Measurements from ENCODE around the gene PANX1. TPM values are rescaled to one million over a fixed set of nuclear protein-coding genes. Genes with fewer than 3 reads are reported as not detected.
"Not testable (repeated sequence)": the region's sequence is repeated elsewhere in the genome, so short reads cannot be mapped to it uniquely, and the experiment has no call there.

The PANX1 gene
- polyA plus RNA-seq, 1 of the 3 experiments (the other 2 are of a cell fraction), result 11.1 TPM

DNA sequence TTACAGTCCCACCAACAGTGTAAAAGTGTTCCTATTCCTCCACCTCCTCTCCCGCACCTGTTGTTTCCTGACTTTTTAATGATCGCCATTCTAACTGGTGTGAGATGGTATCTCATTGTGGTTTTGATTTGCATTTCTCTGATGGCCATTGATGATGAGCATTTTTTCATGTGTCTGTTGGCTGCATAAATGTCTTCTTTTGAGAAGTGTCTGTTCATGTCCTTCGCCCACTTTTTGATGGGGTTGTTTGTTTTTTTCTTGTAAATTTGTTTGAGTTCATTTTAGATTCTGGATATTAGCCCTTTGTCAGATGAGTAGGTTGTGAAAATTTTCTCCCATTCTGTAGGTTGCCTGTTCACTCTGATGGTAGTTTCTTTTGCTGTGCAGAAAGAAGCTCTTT lies 28.7 kb downstream of the PANX1 start:
- POLR2A ChIA-PET; H3F3A ChIP-seq (replicated peaks; ENCODE audit: insufficient read depth); H3K9me3 ChIP-seq; H2AFZ ChIP-seq (ENCODE audit: low read depth); H3K4me3 ChIP-seq (ENCODE audit: low read depth in 2 of 2, low read length in 1 of 2); H3K27me3 ChIP-seq (ENCODE audit: insufficient read depth); H3K9me2 ChIP-seq; H3K4me2 ChIP-seq; H3K27ac ChIP-seq (ENCODE audit: low read depth in 2 of 2, low read length in 1 of 2); DNase-seq; CTCF ChIA-PET; H3K36me3 ChIP-seq (replicated peaks in 1 of 2; ENCODE audit: control insufficient read depth in 1 of 2, insufficient read depth in 2 of 2, low read length in 1 of 2); H3K9ac ChIP-seq: not testable (repeated sequence)
- H4K20me1 ChIP-seq (ENCODE audit: insufficient read depth), result peaks cover 21% of the 10 kb centered on the region
- peaks cover 86% of the 10 kb centered on the region; the same call in 1 of the 2 replicates for H3K79me2 ChIP-seq (ENCODE audit: insufficient read depth)
- peaks cover 4 to 14% of the 10 kb centered on the region in 2 experiments; a peak in 3 of 4 replicates for H3K4me1 ChIP-seq (ENCODE audit: control insufficient read depth in 1 of 2, insufficient read depth in 2 of 2, low read depth in 1 of 2, low read length in 1 of 2)
- 85% methylated on average over 3 of the region's 3 CpGs for WGBS (ENCODE audit: low lambda C conversion rate)

DNA sequence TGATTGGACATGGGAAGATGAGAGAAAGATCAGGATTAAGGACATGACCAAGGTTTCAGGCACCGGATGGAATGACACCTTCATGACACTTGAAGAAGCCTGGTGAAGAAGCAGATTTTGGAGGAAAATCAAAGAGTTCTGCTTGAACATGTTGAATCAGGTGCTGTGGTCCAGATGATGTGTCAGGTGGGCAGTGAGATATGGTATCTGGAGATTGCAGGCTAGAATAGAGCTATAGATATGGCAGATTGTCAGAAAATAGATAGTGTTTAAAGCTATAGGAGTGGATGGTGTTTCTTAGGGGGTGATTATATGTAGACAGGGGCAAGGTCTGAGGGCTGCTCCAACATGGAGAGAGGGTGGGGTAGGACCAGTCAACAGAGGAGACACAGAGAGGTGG lies 40.2 kb downstream of the PANX1 start:
- Histone ChIP-seq H3K4me2 (no peak overlapping the region), H3K9me2 (no peaks in the 10 kb centered on the region), H3K4me3 (ENCODE audit: low read depth in 2 of 2, low read length in 1 of 2) (no peak overlapping the region), H3K27me3 (ENCODE audit: insufficient read depth) (no peaks in the 10 kb centered on the region), H3K79me2 (ENCODE audit: insufficient read depth) (peaks cover 94% of the 10 kb centered on the region), H3K9ac (no peak overlapping the region), H3K36me3 (replicated peaks in 1 of 2; ENCODE audit: control insufficient read depth in 1 of 2, insufficient read depth in 2 of 2, low read length in 1 of 2) (no peaks in the 10 kb centered on the region), H4K20me1 (ENCODE audit: insufficient read depth) (peaks cover 61% of the 10 kb centered on the region), H2AFZ (ENCODE audit: low read depth) (no peak overlapping the region), H3K4me1 (ENCODE audit: control insufficient read depth in 1 of 2, insufficient read depth in 2 of 2, low read depth in 1 of 2, low read length in 1 of 2) (peaks cover 0 to 9% of the 10 kb centered on the region in 2 experiments; a peak in 1 of 4 replicates), H3K27ac (ENCODE audit: low read depth in 2 of 2, low read length in 1 of 2) (no peak overlapping the region), H3F3A (replicated peaks; ENCODE audit: insufficient read depth) (no peaks in the 10 kb centered on the region), H3K9me3 (no peaks in the 10 kb centered on the region)
- ChIA-PET POLR2A (no interaction called here), CTCF (interaction anchor here (1.0 kb wide), 1 partner anchor 282 kb away, joined by 4 read pairs; no protein-coding TSS in a partner anchor)
- TF ChIP-seq SIN3A (IDR thresholded peaks at IDR 0.05; ENCODE audit: borderline replicate concordance, low read depth, low read length) (no peak), RCOR1 (IDR thresholded peaks at IDR 0.05; ENCODE audit: low read length) (no peak), SMC3 (IDR thresholded peaks at IDR 0.05; ENCODE audit: low read depth, low read length) (no peak), GABPA (IDR thresholded peaks at IDR 0.05; ENCODE audit: low read depth) (no peak), NFIC (IDR thresholded peaks at IDR 0.05; ENCODE audit: borderline replicate concordance) (no peak), EZH2phosphoT487 (IDR thresholded peaks at IDR 0.05; ENCODE audit: borderline replicate concordance, low read depth) (no peak), CHD2 (IDR thresholded peaks at IDR 0.05; ENCODE audit: low read length, partially characterized antibody) (no peak), POLR2AphosphoS5 (IDR thresholded peaks at IDR 0.05; ENCODE audit: low read depth, low read length) (no peak), MEF2A (IDR thresholded peaks at IDR 0.05; ENCODE audit: borderline replicate concordance, low read depth) (no peak), GATA2 (CRISPR knock-in tag; IDR thresholded peaks at IDR 0.05) (no peak)
- TF ChIP-seq, protein P1, sequence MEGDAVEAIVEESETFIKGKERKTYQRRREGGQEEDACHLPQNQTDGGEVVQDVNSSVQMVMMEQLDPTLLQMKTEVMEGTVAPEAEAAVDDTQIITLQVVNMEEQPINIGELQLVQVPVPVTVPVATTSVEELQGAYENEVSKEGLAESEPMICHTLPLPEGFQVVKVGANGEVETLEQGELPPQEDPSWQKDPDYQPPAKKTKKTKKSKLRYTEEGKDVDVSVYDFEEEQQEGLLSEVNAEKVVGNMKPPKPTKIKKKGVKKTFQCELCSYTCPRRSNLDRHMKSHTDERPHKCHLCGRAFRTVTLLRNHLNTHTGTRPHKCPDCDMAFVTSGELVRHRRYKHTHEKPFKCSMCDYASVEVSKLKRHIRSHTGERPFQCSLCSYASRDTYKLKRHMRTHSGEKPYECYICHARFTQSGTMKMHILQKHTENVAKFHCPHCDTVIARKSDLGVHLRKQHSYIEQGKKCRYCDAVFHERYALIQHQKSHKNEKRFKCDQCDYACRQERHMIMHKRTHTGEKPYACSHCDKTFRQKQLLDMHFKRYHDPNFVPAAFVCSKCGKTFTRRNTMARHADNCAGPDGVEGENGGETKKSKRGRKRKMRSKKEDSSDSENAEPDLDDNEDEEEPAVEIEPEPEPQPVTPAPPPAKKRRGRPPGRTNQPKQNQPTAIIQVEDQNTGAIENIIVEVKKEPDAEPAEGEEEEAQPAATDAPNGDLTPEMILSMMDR (IDR thresholded peaks at IDR 0.05), result no peak
- TF ChIP-seq, protein P2, sequence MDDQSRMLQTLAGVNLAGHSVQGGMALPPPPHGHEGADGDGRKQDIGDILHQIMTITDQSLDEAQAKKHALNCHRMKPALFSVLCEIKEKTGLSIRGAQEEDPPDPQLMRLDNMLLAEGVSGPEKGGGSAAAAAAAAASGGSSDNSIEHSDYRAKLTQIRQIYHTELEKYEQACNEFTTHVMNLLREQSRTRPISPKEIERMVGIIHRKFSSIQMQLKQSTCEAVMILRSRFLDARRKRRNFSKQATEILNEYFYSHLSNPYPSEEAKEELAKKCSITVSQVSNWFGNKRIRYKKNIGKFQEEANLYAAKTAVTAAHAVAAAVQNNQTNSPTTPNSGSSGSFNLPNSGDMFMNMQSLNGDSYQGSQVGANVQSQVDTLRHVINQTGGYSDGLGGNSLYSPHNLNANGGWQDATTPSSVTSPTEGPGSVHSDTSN (IDR thresholded peaks at IDR 0.05), result no peak
- TF ChIP-seq, protein P3, sequence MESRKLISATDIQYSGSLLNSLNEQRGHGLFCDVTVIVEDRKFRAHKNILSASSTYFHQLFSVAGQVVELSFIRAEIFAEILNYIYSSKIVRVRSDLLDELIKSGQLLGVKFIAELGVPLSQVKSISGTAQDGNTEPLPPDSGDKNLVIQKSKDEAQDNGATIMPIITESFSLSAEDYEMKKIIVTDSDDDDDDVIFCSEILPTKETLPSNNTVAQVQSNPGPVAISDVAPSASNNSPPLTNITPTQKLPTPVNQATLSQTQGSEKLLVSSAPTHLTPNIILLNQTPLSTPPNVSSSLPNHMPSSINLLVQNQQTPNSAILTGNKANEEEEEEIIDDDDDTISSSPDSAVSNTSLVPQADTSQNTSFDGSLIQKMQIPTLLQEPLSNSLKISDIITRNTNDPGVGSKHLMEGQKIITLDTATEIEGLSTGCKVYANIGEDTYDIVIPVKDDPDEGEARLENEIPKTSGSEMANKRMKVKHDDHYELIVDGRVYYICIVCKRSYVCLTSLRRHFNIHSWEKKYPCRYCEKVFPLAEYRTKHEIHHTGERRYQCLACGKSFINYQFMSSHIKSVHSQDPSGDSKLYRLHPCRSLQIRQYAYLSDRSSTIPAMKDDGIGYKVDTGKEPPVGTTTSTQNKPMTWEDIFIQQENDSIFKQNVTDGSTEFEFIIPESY (IDR thresholded peaks at IDR 0.05; ENCODE audit: borderline replicate concordance, low read depth), result no peak
- DNase-seq, result no peak
- WGBS (ENCODE audit: low lambda C conversion rate), result 92% methylated on average over 1 of the region's 1 CpG
